GM19099 (cell line): ENCODE measurements around the gene EXTL1.

ENCODE experiments used
- POLR2A ChIP-seq: IDR thresholded peaks from 3 replicates; pipeline ENCODE4 v1.6.1; 2011; ENCODE audit warnings: low read depth; ENCODE audit not compliant: insufficient read length; ENCODE audit errors: extremely low read depth

The EXTL1 gene, protein sequence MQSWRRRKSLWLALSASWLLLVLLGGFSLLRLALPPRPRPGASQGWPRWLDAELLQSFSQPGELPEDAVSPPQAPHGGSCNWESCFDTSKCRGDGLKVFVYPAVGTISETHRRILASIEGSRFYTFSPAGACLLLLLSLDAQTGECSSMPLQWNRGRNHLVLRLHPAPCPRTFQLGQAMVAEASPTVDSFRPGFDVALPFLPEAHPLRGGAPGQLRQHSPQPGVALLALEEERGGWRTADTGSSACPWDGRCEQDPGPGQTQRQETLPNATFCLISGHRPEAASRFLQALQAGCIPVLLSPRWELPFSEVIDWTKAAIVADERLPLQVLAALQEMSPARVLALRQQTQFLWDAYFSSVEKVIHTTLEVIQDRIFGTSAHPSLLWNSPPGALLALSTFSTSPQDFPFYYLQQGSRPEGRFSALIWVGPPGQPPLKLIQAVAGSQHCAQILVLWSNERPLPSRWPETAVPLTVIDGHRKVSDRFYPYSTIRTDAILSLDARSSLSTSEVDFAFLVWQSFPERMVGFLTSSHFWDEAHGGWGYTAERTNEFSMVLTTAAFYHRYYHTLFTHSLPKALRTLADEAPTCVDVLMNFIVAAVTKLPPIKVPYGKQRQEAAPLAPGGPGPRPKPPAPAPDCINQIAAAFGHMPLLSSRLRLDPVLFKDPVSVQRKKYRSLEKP

DNA sequence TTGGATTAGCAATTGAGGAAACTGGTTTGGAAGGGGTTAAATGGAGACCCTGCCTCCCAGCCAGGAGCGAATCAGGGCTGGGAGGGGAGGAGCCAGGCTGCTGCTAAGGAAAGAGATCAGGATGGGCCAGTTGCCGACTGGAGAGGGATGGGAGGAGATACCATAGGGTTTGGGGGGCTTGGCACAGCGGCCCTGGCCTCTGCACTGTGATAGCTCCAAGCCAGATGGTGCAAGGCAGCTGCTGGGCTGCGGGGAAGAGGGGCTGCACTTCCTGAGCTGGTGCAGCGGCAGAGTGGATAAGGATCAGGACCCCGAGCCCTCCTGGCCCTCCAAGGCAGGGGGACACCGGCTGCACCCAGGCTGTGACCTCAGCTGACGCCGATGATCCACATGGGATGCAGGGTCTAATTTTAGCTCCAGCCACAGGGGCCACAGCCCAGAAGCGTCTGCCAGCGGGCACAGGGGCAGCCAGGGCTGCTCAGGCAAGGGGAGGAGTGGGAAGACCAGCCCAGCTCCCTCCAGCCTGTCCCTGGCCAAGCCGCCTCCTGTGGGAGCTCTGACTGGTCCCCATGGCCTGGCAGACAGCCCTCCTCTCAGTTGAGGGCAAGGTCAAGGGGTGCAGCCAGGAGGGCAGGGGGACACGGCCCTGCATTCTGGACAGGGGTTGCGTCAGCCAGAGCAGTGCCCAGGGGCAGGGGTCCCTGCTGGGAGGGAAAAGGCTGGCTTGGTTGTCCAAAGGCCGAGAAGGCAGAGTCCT is at the start of gene EXTL1:
EXTL1 (plus strand) TSS at position 129 of the 757 bp plus-strand sequence. CDS start 872 bp downstream, outside the sequence.
- TF ChIP-seq POLR2A, result no peak

GRCh38 chr1:25971811-25972180 is 49.8 kb upstream of the EXTL1 start:
- TF ChIP-seq POLR2A, result no peak

- no peak for TF ChIP-seq POLR2A
Observed at GRCh38 chr1:25973610-25974321, 47.8 kb upstream of the EXTL1 start.

GRCh38 chr1:25977801-25978200 is 43.8 kb upstream of the EXTL1 start:
- TF ChIP-seq POLR2A, result no peak

DNA sequence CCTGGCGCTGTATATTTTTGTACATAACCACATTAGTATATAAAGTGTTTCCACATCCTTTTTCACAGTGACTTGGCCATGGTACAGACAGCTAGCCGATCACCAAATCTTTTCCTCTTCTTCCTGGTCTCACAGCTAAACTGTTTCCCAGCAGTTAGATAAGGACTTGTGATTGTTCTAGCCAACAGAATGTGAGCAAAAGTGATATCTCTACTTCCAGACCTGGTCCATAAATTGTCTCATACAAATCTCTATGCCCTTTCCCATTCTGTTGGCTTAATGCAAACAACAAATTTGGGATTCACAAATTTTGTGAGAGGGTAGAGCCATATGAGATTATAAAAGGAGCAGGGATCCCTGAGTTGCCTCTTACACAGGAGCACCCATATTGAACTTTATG is 43.2 kb upstream of the EXTL1 start:
- TF ChIP-seq POLR2A, result no peak

GRCh38 chr1:25979210-25979609 is 42.4 kb upstream of the EXTL1 start:
- TF ChIP-seq POLR2A, result no peak

DNA sequence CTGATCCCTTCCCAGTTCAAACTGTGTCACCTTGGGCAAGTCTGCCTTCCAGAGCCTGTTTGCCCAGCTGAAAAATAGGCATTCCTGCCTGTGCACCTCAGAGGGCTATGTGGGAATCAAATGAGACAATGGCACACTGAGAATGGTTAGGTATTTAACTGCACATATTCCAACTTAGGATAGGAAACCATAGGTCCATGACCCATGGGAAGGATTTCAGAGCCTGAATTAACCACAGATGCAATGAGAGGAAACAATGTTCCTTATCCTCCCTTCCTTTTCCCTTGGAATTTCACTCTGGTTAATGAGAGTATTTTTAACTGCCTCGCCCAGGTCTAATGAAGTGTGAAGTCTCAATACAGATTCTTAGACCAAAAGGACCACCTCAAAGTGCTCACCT is 36.4 kb upstream of the EXTL1 start:
- no peak for TF ChIP-seq POLR2A

- no peak for TF ChIP-seq POLR2A
Observed at GRCh38 chr1:25985670-25986069, 35.9 kb upstream of the EXTL1 start.

- TF ChIP-seq POLR2A, result no peak
Observed at GRCh38 chr1:25987951-25988350, 33.6 kb upstream of the EXTL1 start.

- no peak for TF ChIP-seq POLR2A
Observed at GRCh38 chr1:25989440-25990234, 31.9 kb upstream of the EXTL1 start.

DNA sequence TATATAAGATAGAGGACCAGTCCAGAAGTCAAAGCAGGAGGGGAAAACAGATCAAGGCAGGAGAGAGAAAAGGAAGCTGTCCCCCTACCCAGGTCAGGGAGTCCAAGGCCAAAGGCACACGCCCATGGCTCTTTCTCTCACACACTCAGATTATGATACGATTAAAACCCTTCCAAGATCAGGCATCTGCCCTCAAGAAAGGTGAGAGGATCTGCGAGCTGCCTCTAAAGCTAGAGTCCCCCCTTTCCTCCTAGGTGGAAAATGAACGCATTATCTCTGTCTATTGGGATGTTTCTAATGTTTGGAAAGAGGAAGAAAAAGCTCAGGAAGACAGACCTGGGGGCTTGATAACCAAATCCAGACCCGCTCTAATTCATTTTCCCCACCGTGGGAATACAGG is 31.3 kb upstream of the EXTL1 start:
- no peak for TF ChIP-seq POLR2A

DNA sequence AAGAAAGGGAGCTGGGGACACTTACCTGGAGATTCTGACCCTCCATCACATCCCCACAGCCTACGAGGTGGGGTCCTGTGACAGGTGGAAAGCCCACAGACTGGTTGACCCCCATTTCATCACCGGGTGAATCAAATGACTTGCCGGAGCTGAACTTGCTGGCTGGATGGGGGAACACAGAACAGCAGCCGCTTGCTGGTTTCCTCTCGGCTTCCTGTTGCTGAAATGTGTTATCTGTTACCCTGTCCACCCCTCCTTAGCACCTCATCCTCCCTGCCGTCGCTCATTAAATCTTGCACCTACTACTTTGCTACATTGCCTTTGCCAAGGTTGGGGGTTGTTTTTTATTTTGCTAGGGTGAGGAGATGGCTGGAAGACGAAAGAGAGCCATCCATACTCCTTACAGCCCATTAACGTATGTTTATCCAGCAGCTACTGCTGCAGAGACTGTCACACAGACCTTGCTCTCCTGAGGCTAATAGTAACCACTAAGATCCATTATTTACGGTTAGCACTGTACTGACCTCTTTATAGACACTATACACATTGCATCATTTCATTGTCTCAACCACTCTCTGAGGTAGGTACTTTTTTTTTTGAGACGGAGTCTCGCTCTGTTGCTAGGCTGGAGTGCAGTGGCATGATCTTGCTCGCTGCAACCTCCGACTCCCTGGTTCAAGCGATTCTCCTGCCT is 30.7 kb upstream of the EXTL1 start:
- TF ChIP-seq POLR2A, result no peak

- no peak for TF ChIP-seq POLR2A
Observed at GRCh38 chr1:25991937-25992688, 29.5 kb upstream of the EXTL1 start.
